ENCODE results near the gene PTAR1.

Gene PTAR1

DNA sequence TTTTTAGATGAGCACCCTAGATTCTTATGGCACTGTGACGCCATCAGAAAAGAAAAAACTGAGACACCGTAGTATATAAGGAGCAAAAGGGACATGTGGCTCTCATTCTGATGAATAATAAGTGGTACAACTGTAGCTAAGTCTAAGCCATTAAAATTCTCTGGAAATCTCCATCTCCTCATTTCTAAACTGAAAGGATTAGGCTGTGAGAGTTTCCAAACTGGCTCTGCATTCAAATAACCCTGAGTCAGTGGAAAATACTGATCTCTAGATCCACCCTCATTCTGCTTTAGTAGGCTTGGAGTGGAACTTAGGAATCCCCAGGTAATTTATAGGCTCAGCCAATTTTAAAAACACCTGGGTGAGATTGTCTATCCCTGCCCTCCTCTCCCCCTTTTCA, 28.5 kb downstream of the PTAR1 start:
- TF ChIP-seq, protein P1, sequence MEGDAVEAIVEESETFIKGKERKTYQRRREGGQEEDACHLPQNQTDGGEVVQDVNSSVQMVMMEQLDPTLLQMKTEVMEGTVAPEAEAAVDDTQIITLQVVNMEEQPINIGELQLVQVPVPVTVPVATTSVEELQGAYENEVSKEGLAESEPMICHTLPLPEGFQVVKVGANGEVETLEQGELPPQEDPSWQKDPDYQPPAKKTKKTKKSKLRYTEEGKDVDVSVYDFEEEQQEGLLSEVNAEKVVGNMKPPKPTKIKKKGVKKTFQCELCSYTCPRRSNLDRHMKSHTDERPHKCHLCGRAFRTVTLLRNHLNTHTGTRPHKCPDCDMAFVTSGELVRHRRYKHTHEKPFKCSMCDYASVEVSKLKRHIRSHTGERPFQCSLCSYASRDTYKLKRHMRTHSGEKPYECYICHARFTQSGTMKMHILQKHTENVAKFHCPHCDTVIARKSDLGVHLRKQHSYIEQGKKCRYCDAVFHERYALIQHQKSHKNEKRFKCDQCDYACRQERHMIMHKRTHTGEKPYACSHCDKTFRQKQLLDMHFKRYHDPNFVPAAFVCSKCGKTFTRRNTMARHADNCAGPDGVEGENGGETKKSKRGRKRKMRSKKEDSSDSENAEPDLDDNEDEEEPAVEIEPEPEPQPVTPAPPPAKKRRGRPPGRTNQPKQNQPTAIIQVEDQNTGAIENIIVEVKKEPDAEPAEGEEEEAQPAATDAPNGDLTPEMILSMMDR (IDR thresholded peaks at IDR 0.05; ENCODE audit: extremely low read depth, missing control alignments), result no peak
- no peak for DNase-seq (ENCODE audit: low spot score)

DNA sequence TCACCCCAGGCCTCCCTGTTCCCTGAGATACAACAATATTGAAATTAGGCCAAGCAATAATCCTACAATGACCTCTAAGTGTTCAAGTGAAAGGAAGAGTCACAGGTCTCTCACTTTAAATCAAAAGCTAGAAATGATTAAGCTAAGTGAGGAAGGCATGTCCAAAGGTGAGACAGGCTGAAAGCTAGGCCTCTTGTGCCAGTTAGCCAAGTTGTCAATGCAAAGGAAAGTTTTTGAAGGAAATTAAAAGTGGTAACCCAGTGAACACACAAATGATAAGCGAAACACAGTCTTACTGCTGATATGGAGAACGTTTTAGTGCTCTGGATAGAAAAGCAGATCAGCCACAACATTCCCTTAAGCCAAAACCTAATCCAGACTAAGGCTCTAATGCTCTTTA, 39.8 kb downstream of the PTAR1 start:
- DNase-seq (ENCODE audit: low spot score), result no peak
- TF ChIP-seq, protein P1 (IDR thresholded peaks at IDR 0.05; ENCODE audit: extremely low read depth, missing control alignments), result no peak

DNA sequence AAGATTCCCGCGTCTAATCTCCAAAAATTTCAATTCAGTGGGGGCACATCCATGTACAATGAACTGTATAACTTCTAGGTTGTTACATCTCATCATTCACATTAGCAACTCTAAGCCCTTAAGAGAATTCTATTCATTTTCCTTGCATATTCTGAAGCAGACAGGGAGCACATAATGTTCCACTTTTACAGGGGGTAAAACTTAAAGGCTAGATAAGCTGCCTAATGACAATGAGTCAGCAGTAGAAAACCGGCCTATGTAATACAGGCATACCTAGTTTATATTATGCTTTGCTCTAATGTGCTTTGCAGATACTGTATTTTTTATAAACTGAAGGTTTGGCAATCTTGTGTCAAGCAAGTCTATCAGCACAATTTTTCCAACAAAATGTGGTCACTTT, 40.4 kb downstream of the PTAR1 start:
- DNase-seq (ENCODE audit: low spot score), result no peak
- TF ChIP-seq, protein P1 (IDR thresholded peaks at IDR 0.05; ENCODE audit: extremely low read depth, missing control alignments), result no peak

DNA sequence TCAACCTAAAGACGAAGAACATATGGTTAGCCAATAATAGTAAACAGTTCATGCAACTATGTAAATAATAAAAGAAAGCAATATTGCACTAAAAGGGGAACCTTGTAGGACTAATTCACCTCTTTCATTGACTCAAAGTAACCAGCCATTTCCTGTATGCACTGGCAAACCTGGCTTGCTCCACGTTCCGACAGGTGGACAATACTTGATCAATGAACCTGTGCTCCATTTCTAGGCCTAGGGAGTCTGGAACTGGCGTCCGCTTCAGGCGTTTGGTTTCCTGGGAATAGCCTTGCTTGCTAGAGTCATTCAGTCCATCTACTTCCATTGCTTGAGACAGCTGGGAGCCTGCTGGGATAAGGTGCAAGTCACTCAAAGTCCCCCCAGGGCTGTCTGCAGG, 41.6 kb downstream of the PTAR1 start:
- TF ChIP-seq, protein P1 (IDR thresholded peaks at IDR 0.05; ENCODE audit: extremely low read depth, missing control alignments), result no peak
- no peak for DNase-seq (ENCODE audit: low spot score)

DNA sequence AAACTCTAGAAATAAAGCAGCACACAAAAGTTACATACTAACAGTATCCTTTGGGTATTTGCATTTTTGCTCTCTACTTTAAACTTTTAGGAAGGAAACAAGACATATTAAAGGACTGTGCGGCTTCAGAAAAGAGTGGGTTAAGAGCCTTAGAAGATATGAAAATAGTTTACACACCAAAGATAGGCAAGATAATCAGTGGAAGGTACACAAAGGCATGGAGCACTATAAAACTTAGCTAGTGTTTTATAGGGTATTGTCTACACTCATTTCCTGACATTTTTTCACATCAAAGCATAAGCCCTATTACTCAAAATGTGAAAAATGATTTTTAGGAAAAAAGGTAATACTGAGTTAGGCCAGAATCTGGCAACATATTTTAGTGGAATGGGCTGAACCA, 44.0 kb downstream of the PTAR1 start:
- no peak for DNase-seq (ENCODE audit: low spot score)
- TF ChIP-seq, protein P1 (IDR thresholded peaks at IDR 0.05; ENCODE audit: extremely low read depth, missing control alignments), result no peak

DNA sequence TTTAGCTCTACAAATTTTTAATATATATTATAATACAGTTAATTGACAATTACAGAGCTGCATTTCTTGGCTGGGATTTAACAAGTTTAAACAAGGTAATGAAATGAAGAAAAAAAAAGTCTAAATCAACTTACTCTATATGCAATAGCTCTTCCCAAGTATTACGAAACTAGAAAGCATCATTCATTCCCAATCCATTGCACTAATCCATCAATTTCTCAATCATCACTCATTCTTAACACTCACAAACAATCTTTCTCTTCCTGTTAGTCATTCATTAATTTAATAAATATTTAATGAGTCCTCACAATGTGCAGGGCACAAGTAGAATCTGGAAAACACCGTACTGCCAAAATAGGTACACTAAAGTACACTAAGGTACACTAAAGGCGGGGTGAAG, 44.7 kb downstream of the PTAR1 start:
- no peak for DNase-seq (ENCODE audit: low spot score)
- TF ChIP-seq, protein P1 (IDR thresholded peaks at IDR 0.05; ENCODE audit: extremely low read depth, missing control alignments), result no peak

DNA sequence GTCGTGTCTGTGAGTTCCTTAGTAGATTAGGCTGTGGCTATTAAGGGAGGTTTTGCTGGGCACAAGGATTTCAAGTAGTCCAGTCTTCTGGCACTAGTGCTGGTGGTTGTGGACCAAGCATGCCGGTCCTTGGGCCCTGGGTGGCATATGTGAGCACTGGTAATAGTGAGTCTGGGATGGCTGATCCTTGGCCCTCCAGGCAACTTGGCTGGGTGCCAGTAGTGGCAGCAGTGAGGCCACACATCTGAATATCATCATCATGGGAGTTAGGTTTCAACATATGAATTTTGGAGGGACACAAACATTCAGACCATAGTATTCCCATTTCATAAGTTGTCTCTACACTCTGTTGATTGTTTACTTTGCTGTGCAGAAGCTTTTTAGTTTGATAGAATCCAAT, 62.3 kb downstream of the PTAR1 start:
- DNase-seq (ENCODE audit: low spot score), result no peak
- TF ChIP-seq, protein P1 (IDR thresholded peaks at IDR 0.05; ENCODE audit: extremely low read depth, missing control alignments), result no peak

Measured in GM20000 (cell line).